Upper lobe of right lung (tissue), 1 donor: ENCODE data around the gene CRACDL. TPM values are rescaled to one million over a fixed set of nuclear protein-coding genes. Genes with fewer than 3 reads are reported as not detected.
A peak's percentile ranks its signal among the peaks of the same experiment; 100 is the strongest.
"Not testable (repeated sequence)": the region's sequence is repeated elsewhere in the genome, so short reads cannot be mapped to it uniquely, and the experiment has no call there.

Experiments
- ATAC-seq: fragments of 200-7000 bp; cut with Tn5 transposase; one replicate; pipeline ENCODE4 v1.9.1; 2020; ENCODE audit warnings: mild to moderate bottlenecking, moderate library complexity
- DNase-seq: peaks from one replicate; pipeline ENCODE4 v3.0.0-alpha.2; 2020
- H3K27ac ChIP-seq: fragments of 200-600 bp; one replicate; pipeline ENCODE4 v1.8.0; 2022
- H3K27me3 ChIP-seq: fragments of 200-600 bp; one replicate; pipeline ENCODE4 v1.8.0; 2022; ENCODE audit warnings: mild to moderate bottlenecking
- H3K36me3 ChIP-seq: fragments of 200-600 bp; one replicate; pipeline ENCODE4 v1.8.0; 2022
- H3K4me1 ChIP-seq: fragments of 200-600 bp; one replicate; pipeline ENCODE4 v1.8.0; 2022
- H3K4me3 ChIP-seq: fragments of 200-600 bp; one replicate; pipeline ENCODE4 v1.8.0; 2022; ENCODE audit warnings: mild to moderate bottlenecking
- H3K9me3 ChIP-seq: fragments of 200-600 bp; one replicate; pipeline ENCODE4 v1.8.0; 2022
- CTCF ChIP-seq: fragments of 200-600 bp; IDR thresholded peaks from one replicate; pipeline ENCODE4 v1.8.0; 2022; ENCODE audit warnings: antibody characterized with exemption
- intact Hi-C: fragments of 100-400 bp; cut with DNase I; formaldehyde crosslinking; loops from one replicate; pipeline ENCODE4 v1.11.0; 2022
- total RNA-seq: library from RNA; stranded (reverse); fragmentation: NEBNext Ultra II Directional; extraction: Animal tissue kit (Norgen Biotek cat#: 25700); gene quantifications from one replicate; pipeline ENCODE4 v1.2.1, GENCODE V29; 2021
- donor health status: DM: no; HTN: yes; CAD: no; lungs with severe emphysema.

Gene CRACDL
- total RNA-seq, 1 donor from 2014 or later: 33.3 TPM

GRCh38 chr2:98901702-98902101 lies 34.3 kb downstream of the CRACDL start:
- H3K4me1 ChIP-seq: peaks cover 6% of the 10 kb centered on the region
- DNase-seq: peak; percentile 39
- H3K27ac ChIP-seq: no peak overlapping the region
- no peaks in the 10 kb centered on the region for H3K9me3 ChIP-seq
- TF ChIP-seq CTCF: no peak
- intact Hi-C loops: no loop called here
- H3K4me3 ChIP-seq: no peak overlapping the region
- ATAC-seq: no peak
- H3K36me3 ChIP-seq: no peaks in the 10 kb centered on the region
- no peaks in the 10 kb centered on the region for H3K27me3 ChIP-seq

GRCh38 chr2:98901291-98901690 lies 34.7 kb downstream of the CRACDL start:
- TF ChIP-seq CTCF: no peak
- Histone ChIP-seq H3K4me3 (no peak overlapping the region), H3K4me1 (peaks cover 6% of the 10 kb centered on the region), H3K27ac (no peak overlapping the region), H3K36me3 (no peaks in the 10 kb centered on the region), H3K27me3 (no peaks in the 10 kb centered on the region), H3K9me3 (no peaks in the 10 kb centered on the region)
- ATAC-seq: no peak
- intact Hi-C loops: no loop called here
- peak; percentile 41 for DNase-seq

GRCh38 chr2:98900721-98901120 lies 35.3 kb downstream of the CRACDL start:
- Histone ChIP-seq H3K4me1 (peaks cover 6% of the 10 kb centered on the region), H3K27ac (no peak overlapping the region), H3K36me3 (no peaks in the 10 kb centered on the region), H3K27me3 (no peaks in the 10 kb centered on the region), H3K9me3 (no peaks in the 10 kb centered on the region), H3K4me3 (no peak overlapping the region)
- ATAC-seq (peak; percentile 87), DNase-seq (peak; percentile 86)
- TF ChIP-seq CTCF: no peak
- intact Hi-C loops: no loop called here

- DNase-seq, H3K4me1 ChIP-seq, H3K4me3 ChIP-seq, H3K27ac ChIP-seq, H3K36me3 ChIP-seq, ATAC-seq, H3K27me3 ChIP-seq, intact Hi-C loops, H3K9me3 ChIP-seq: not testable (repeated sequence)
These were observed 36.3 kb downstream of the CRACDL start for GRCh38 chr2:98899703-98900078.

- Histone ChIP-seq H3K36me3 (no peaks in the 10 kb centered on the region), H3K4me1 (peaks cover 6% of the 10 kb centered on the region), H3K4me3 (no peak overlapping the region), H3K27ac (no peak overlapping the region), H3K9me3 (no peaks in the 10 kb centered on the region), H3K27me3 (no peaks in the 10 kb centered on the region)
- peak; percentile 73 for ATAC-seq
- intact Hi-C loops: no loop called here
- TF ChIP-seq CTCF: no peak
- peak; percentile 80 for DNase-seq
These were observed 36.9 kb downstream of the CRACDL start for GRCh38 chr2:98899041-98899702.

GRCh38 chr2:98898423-98898841 lies 37.6 kb downstream of the CRACDL start:
- no peaks in the 10 kb centered on the region for H3K36me3 ChIP-seq
- H3K27me3 ChIP-seq: no peaks in the 10 kb centered on the region
- DNase-seq (peak; percentile 49), ATAC-seq (no peak)
- peaks cover 6% of the 10 kb centered on the region for H3K4me1 ChIP-seq
- H3K27ac ChIP-seq: no peak overlapping the region
- H3K9me3 ChIP-seq: no peaks in the 10 kb centered on the region
- no peak for TF ChIP-seq CTCF
- no peak overlapping the region for H3K4me3 ChIP-seq
- intact Hi-C loops: no loop called here
